Suprapubic skin (tissue), 4 donors: Measurements from ENCODE around the gene SSX2IP. TPM values are rescaled to one million over a fixed set of nuclear protein-coding genes. Genes with fewer than 3 reads are reported as not detected.

Experiments
- DNase-seq, 2 donors: peaks; one replicate each; pipeline ENCODE4 v3.0.0-alpha.2; 2019; ENCODE audit warnings: low spot score in 2 of 2
- H3K27ac ChIP-seq: fragments of 200-600 bp; sonication (generic); one replicate; pipeline ENCODE4 v1.5.1; 2019
- H3K27me3 ChIP-seq: fragments of 200-600 bp; sonication (generic); one replicate; pipeline ENCODE4 v1.5.1; 2019
- H3K36me3 ChIP-seq: fragments of 200-600 bp; sonication (generic); one replicate; pipeline ENCODE4 v1.5.1; 2019
- H3K4me1 ChIP-seq: fragments of 200-600 bp; sonication (generic); one replicate; pipeline ENCODE4 v1.5.1; 2019
- H3K4me3 ChIP-seq: fragments of 200-600 bp; sonication (generic); one replicate; pipeline ENCODE4 v1.5.1; 2019; ENCODE audit warnings: mild to moderate bottlenecking
- H3K9me3 ChIP-seq: fragments of 200-600 bp; sonication (generic); one replicate; pipeline ENCODE4 v1.5.1; 2019
- EP300 ChIP-seq: sonication (generic); formaldehyde crosslinking; IDR thresholded peaks from one replicate; pipeline ENCODE4 v1.6.1; 2017; ENCODE audit warnings: antibody characterized with exemption
- POLR2A ChIP-seq, 2 donors: fragments of 450-650 bp; IDR thresholded peaks; one replicate each; pipeline ENCODE4 v1.6.1; 2017; ENCODE audit warnings: antibody characterized with exemption in 2 of 2, mild to moderate bottlenecking in 2 of 2, moderate library complexity in 2 of 2
- POLR2AphosphoS5 ChIP-seq, 3 donors: sonication (generic); formaldehyde crosslinking; IDR thresholded peaks; one replicate each; pipeline ENCODE4 v1.6.1; 2017; ENCODE audit warnings: antibody characterized with exemption in 3 of 3
- WGBS: methylation state at CpG from one replicate; pipeline ENCODE4 v1.1.5; 2018; 5-methylcytosine and 5-hydroxymethylcytosine counted together
- total RNA-seq, 4 donors: library from RNA; depleted of rRNA; stranded (reverse); fragments of >200 nt; gene quantifications; one replicate each; pipeline ENCODE4 v1.1.0, GENCODE V29; 2016
- TF ChIP-seq, protein P1 (sequence below), 2 donors: fragments of 200-600 bp in 1 of 2; fragments of 450-650 bp in 1 of 2; sonication (generic) in 1 of 2; IDR thresholded peaks; one replicate each; pipeline ENCODE4 v1.5.1; 2016 to 2019; ENCODE audit warnings: antibody characterized with exemption in 2 of 2, mild to moderate bottlenecking in 1 of 2, moderate library complexity in 1 of 2

Gene SSX2IP
- total RNA-seq, 4 donors from 2014 or later: 6.1 to 12.8 (median 9.4) TPM

DNA sequence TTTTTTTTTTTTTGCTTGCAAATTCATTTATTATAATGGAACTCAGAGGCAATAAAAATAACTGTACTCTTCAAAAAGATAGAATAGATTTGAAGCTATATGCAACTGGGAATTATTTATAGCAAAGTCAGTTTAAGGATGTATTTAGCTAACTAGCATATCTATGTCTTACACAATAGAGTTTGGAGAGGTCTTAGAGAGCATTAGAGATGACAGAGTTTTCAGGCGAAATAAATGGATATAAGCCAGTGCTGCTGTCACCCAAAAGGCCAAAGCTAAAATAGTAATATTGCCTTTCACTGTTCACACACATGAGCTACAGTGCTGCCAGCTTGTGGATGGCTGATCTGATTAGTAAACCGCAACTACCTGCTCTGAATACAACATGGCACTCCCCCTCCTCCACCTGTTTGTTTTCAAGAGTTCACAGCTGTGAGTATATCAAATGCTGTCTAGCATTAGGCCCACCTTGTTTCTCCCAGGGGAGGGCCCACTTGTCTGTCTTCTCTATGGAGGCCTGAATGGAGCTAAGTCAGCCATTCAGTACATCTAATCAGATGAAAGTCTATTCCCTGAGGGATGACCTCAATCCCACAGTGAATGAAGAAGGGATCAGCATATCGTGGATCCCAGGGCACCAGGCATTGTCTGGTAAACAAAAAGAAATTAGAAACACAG lies 25.2 kb upstream of the SSX2IP start:
- no peak for TF ChIP-seq EP300
- no peak for TF ChIP-seq POLR2A (IDR thresholded peaks at IDR 0.05)
- no peak for TF ChIP-seq POLR2AphosphoS5 (IDR thresholded peaks at IDR 0.05)
- TF ChIP-seq, protein P1, sequence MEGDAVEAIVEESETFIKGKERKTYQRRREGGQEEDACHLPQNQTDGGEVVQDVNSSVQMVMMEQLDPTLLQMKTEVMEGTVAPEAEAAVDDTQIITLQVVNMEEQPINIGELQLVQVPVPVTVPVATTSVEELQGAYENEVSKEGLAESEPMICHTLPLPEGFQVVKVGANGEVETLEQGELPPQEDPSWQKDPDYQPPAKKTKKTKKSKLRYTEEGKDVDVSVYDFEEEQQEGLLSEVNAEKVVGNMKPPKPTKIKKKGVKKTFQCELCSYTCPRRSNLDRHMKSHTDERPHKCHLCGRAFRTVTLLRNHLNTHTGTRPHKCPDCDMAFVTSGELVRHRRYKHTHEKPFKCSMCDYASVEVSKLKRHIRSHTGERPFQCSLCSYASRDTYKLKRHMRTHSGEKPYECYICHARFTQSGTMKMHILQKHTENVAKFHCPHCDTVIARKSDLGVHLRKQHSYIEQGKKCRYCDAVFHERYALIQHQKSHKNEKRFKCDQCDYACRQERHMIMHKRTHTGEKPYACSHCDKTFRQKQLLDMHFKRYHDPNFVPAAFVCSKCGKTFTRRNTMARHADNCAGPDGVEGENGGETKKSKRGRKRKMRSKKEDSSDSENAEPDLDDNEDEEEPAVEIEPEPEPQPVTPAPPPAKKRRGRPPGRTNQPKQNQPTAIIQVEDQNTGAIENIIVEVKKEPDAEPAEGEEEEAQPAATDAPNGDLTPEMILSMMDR (IDR thresholded peaks at IDR 0.05): no peak

GRCh38 chr1:84712276-84712874 lies 22.1 kb upstream of the SSX2IP start:
- H3K27me3 ChIP-seq: no peaks in the 10 kb centered on the region
- H3K9me3 ChIP-seq: no peaks in the 10 kb centered on the region
- H3K4me3 ChIP-seq: no peak overlapping the region
- no peak for DNase-seq
- WGBS: 85% methylated on average over 3 of the region's 3 CpGs
- no peaks in the 10 kb centered on the region for H3K4me1 ChIP-seq
- no peaks in the 10 kb centered on the region for H3K36me3 ChIP-seq
- H3K27ac ChIP-seq: no peak overlapping the region
- TF ChIP-seq, protein P1 (IDR thresholded peaks at IDR 0.05): no peak
- TF ChIP-seq POLR2A (IDR thresholded peaks at IDR 0.05) (no peak), POLR2AphosphoS5 (IDR thresholded peaks at IDR 0.05) (no peak)

More for the DNA sequence above, 25.2 kb upstream of the SSX2IP start:
- Histone ChIP-seq H3K4me1 (no peaks in the 10 kb centered on the region), H3K27ac (no peak overlapping the region), H3K27me3 (no peaks in the 10 kb centered on the region), H3K4me3 (no peak overlapping the region), H3K9me3 (no peaks in the 10 kb centered on the region), H3K36me3 (no peaks in the 10 kb centered on the region)
- WGBS: 85% methylated on average over 3 of the region's 3 CpGs
- DNase-seq: no peak

DNA sequence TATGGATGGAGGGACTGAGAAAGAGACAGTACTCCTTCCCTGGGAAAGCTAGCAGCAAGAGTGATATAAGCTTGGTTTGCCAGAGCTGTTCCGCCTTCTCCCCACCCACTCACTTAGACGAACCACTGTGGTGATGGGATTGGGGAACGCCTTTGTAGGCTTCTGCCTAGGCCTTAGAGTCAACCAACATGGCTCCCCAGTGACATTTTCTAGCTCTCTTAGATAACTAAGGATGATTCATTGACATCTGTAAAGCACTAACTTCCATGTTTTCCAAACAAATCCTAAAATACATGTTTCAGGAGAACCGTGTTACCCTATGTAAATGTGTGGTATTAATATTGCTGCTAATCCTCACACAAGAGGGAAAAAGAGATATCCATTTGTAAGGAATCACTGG lies 21.6 kb upstream of the SSX2IP start:
- no peak for TF ChIP-seq EP300
- TF ChIP-seq, protein P1 (IDR thresholded peaks at IDR 0.05): no peak
- TF ChIP-seq POLR2AphosphoS5 (IDR thresholded peaks at IDR 0.05): no peak
- TF ChIP-seq POLR2A (IDR thresholded peaks at IDR 0.05): no peak
- 87% methylated on average over 4 of the region's 4 CpGs for WGBS
- no peak for DNase-seq

GRCh38 chr1:84711121-84711520 lies 20.9 kb upstream of the SSX2IP start:
- WGBS: 66% methylated on average over 1 of the region's 1 CpG
- DNase-seq: no peak
- H3K4me1 ChIP-seq: no peaks in the 10 kb centered on the region
- TF ChIP-seq POLR2A (IDR thresholded peaks at IDR 0.05) (no peak), EP300 (no peak), POLR2AphosphoS5 (IDR thresholded peaks at IDR 0.05) (no peak)
- TF ChIP-seq, protein P1 (IDR thresholded peaks at IDR 0.05): no peak
- H3K27ac ChIP-seq: no peak overlapping the region
- H3K4me3 ChIP-seq: no peak overlapping the region
- no peaks in the 10 kb centered on the region for H3K36me3 ChIP-seq
- H3K9me3 ChIP-seq: no peaks in the 10 kb centered on the region
- no peaks in the 10 kb centered on the region for H3K27me3 ChIP-seq

More for the DNA sequence above, 21.6 kb upstream of the SSX2IP start:
- no peaks in the 10 kb centered on the region for H3K4me1 ChIP-seq
- H3K36me3 ChIP-seq: no peaks in the 10 kb centered on the region
- H3K27me3 ChIP-seq: no peaks in the 10 kb centered on the region
- H3K27ac ChIP-seq: no peak overlapping the region
- H3K9me3 ChIP-seq: no peaks in the 10 kb centered on the region
- H3K4me3 ChIP-seq: no peak overlapping the region

DNA sequence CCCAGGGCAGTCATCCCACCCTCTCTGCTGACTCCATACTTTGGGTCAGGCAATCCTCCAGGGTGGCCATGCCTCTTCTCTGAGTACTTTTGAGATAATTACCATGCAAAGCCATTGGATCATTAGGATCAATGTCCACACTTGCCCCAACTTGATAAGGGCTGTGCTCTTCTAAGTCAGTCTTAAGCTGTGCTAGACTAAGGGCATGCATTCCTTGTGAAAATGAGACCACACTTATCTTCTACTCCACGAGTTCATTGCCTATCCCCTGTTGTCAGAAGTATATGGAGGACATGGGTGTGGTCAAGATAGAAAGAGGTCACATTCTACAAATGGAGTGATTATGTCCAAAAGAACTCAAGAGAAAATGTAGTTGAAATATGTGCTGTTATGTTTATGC lies 18.9 kb upstream of the SSX2IP start:
- Histone ChIP-seq H3K36me3 (no peaks in the 10 kb centered on the region), H3K27me3 (no peaks in the 10 kb centered on the region), H3K4me3 (no peak overlapping the region), H3K27ac (no peak overlapping the region), H3K9me3 (no peaks in the 10 kb centered on the region), H3K4me1 (no peaks in the 10 kb centered on the region)
- DNase-seq: no peak
- WGBS: 59% methylated on average over 1 of the region's 1 CpG
- no peak for TF ChIP-seq POLR2A (IDR thresholded peaks at IDR 0.05)
